ENCODE results near the gene GEMIN2.

- TF ChIP-seq CTCF (IDR thresholded peaks at IDR 0.05; ENCODE audit: low read depth, low read length, poor library complexity, severe bottlenecking) (no peak), EZH2phosphoT487 (IDR thresholded peaks at IDR 0.05; ENCODE audit: borderline replicate concordance, low read length) (no peak)
Observed at GRCh38 chr14:39173198-39173597, 59.1 kb downstream of the GEMIN2 start.

Measured in DOHH2 (cell line).